Measurements from ENCODE around the gene EMD. TPM values are rescaled to one million over a fixed set of nuclear protein-coding genes. Genes with fewer than 3 reads are reported as not detected.

Gene EMD
- total RNA-seq, 1 experiment from 2014 or later = 41.3 TPM

GRCh38 chrX:154351183-154352011 is 27.7 kb upstream of the EMD start:
- H3K4me3 ChIP-seq = no peak overlapping the region
- no peak for DNase-seq
- H3K4me1 ChIP-seq = no peaks in the 10 kb centered on the region
- no peaks in the 10 kb centered on the region for H3K9me3 ChIP-seq (replicated peaks)
- H3K36me3 ChIP-seq = peaks cover 5% of the 10 kb centered on the region; the same call in 1 of the 2 replicates
- no peaks in the 10 kb centered on the region for H3K27me3 ChIP-seq
- H3K27ac ChIP-seq = no peak overlapping the region

GRCh38 chrX:154352012-154352401 is 27.1 kb upstream of the EMD start:
- no peak for DNase-seq
- Histone ChIP-seq H3K27ac (no peak overlapping the region), H3K4me3 (no peak overlapping the region), H3K36me3 (peaks cover 5% of the 10 kb centered on the region; the same call in 1 of the 2 replicates), H3K27me3 (no peaks in the 10 kb centered on the region), H3K9me3 (replicated peaks) (no peaks in the 10 kb centered on the region), H3K4me1 (no peaks in the 10 kb centered on the region)

GRCh38 chrX:154352466-154352865 is 26.6 kb upstream of the EMD start:
- DNase-seq = no peak
- Histone ChIP-seq H3K36me3 (peaks cover 5% of the 10 kb centered on the region; the same call in 1 of the 2 replicates), H3K27me3 (no peaks in the 10 kb centered on the region), H3K4me3 (no peak overlapping the region), H3K27ac (no peak overlapping the region), H3K4me1 (no peaks in the 10 kb centered on the region), H3K9me3 (replicated peaks) (no peaks in the 10 kb centered on the region)

- Histone ChIP-seq H3K4me3 (no peak overlapping the region), H3K4me1 (no peaks in the 10 kb centered on the region), H3K27ac (no peak overlapping the region), H3K27me3 (no peaks in the 10 kb centered on the region), H3K9me3 (replicated peaks) (no peaks in the 10 kb centered on the region), H3K36me3 (peaks cover 5% of the 10 kb centered on the region; the same call in 1 of the 2 replicates)
- no peak for DNase-seq
These were observed 25.8 kb upstream of the EMD start for GRCh38 chrX:154353172-154353843.

GRCh38 chrX:154354013-154354412 is 25.1 kb upstream of the EMD start:
- Histone ChIP-seq H3K4me3 (no peak overlapping the region), H3K27me3 (no peaks in the 10 kb centered on the region), H3K36me3 (peaks cover 5% of the 10 kb centered on the region; the same call in 1 of the 2 replicates), H3K9me3 (replicated peaks) (no peaks in the 10 kb centered on the region), H3K4me1 (no peaks in the 10 kb centered on the region), H3K27ac (no peak overlapping the region)
- DNase-seq = no peak

- H3K4me3 ChIP-seq = no peak overlapping the region
- no peaks in the 10 kb centered on the region for H3K9me3 ChIP-seq (replicated peaks)
- no peak overlapping the region for H3K27ac ChIP-seq
- no peak for DNase-seq
- H3K4me1 ChIP-seq = no peaks in the 10 kb centered on the region
- H3K27me3 ChIP-seq = no peaks in the 10 kb centered on the region
- H3K36me3 ChIP-seq = peaks cover 3% of the 10 kb centered on the region; the same call in 1 of the 2 replicates
These were observed 24.6 kb upstream of the EMD start for GRCh38 chrX:154354516-154354915.

GRCh38 chrX:154355094-154355775 is 23.9 kb upstream of the EMD start:
- H3K4me3 ChIP-seq = no peak overlapping the region
- DNase-seq = no peak
- H3K27ac ChIP-seq = no peak overlapping the region
- no peaks in the 10 kb centered on the region for H3K9me3 ChIP-seq (replicated peaks)
- no peaks in the 10 kb centered on the region for H3K27me3 ChIP-seq
- H3K36me3 ChIP-seq = peaks cover 3% of the 10 kb centered on the region; the same call in 1 of the 2 replicates
- H3K4me1 ChIP-seq = no peaks in the 10 kb centered on the region

- DNase-seq = no peak
- Histone ChIP-seq H3K4me3 (no peak overlapping the region), H3K9me3 (replicated peaks) (no peaks in the 10 kb centered on the region), H3K4me1 (no peaks in the 10 kb centered on the region), H3K27ac (no peak overlapping the region), H3K36me3 (peaks cover 3% of the 10 kb centered on the region; the same call in 1 of the 2 replicates), H3K27me3 (no peaks in the 10 kb centered on the region)
These were observed 23.3 kb upstream of the EMD start for GRCh38 chrX:154355776-154356140.

- peaks cover 5% of the 10 kb centered on the region; the same call in 1 of the 2 replicates for H3K36me3 ChIP-seq
- H3K27ac ChIP-seq = no peak overlapping the region
- no peaks in the 10 kb centered on the region for H3K27me3 ChIP-seq
- DNase-seq = no peak
- H3K9me3 ChIP-seq (replicated peaks) = no peaks in the 10 kb centered on the region
- no peak overlapping the region for H3K4me3 ChIP-seq
- H3K4me1 ChIP-seq = no peaks in the 10 kb centered on the region
These were observed 22.5 kb upstream of the EMD start for GRCh38 chrX:154356596-154356995.

- no peak for DNase-seq
- Histone ChIP-seq H3K9me3 (replicated peaks) (no peaks in the 10 kb centered on the region), H3K4me3 (no peak overlapping the region), H3K27ac (no peak overlapping the region), H3K36me3 (peaks cover 9% of the 10 kb centered on the region; the same call in 1 of the 2 replicates), H3K27me3 (no peaks in the 10 kb centered on the region), H3K4me1 (no peaks in the 10 kb centered on the region)
These were observed 21.9 kb upstream of the EMD start for GRCh38 chrX:154357205-154357604.

- Histone ChIP-seq H3K27me3 (no peaks in the 10 kb centered on the region), H3K9me3 (replicated peaks) (no peaks in the 10 kb centered on the region), H3K4me3 (no peak overlapping the region), H3K4me1 (no peaks in the 10 kb centered on the region), H3K36me3 (peaks cover 9% of the 10 kb centered on the region; the same call in 1 of the 2 replicates), H3K27ac (no peak overlapping the region)
- no peak for DNase-seq
These were observed 21.1 kb upstream of the EMD start for GRCh38 chrX:154358011-154358410.

GRCh38 chrX:154358829-154359228 is 20.3 kb upstream of the EMD start:
- Histone ChIP-seq H3K27me3 (no peaks in the 10 kb centered on the region), H3K9me3 (replicated peaks) (no peaks in the 10 kb centered on the region), H3K4me1 (no peaks in the 10 kb centered on the region), H3K36me3 (peaks cover 13% of the 10 kb centered on the region; the same call in 1 of the 2 replicates), H3K27ac (no peak overlapping the region), H3K4me3 (no peak overlapping the region)
- DNase-seq = no peak

- Histone ChIP-seq H3K4me3 (no peak overlapping the region), H3K4me1 (no peaks in the 10 kb centered on the region), H3K9me3 (replicated peaks) (no peaks in the 10 kb centered on the region), H3K27ac (no peak overlapping the region), H3K36me3 (peaks cover 16% of the 10 kb centered on the region; the same call in 1 of the 2 replicates), H3K27me3 (no peaks in the 10 kb centered on the region)
- no peak for DNase-seq
These were observed 19.5 kb upstream of the EMD start for GRCh38 chrX:154359362-154360154.

GRCh38 chrX:154360155-154360713 is 18.9 kb upstream of the EMD start:
- DNase-seq = no peak
- no peaks in the 10 kb centered on the region for H3K27me3 ChIP-seq
- H3K36me3 ChIP-seq = peaks cover 19% of the 10 kb centered on the region; the same call in 1 of the 2 replicates
- no peaks in the 10 kb centered on the region for H3K4me1 ChIP-seq
- no peak overlapping the region for H3K4me3 ChIP-seq
- no peaks in the 10 kb centered on the region for H3K9me3 ChIP-seq (replicated peaks)
- H3K27ac ChIP-seq = no peak overlapping the region
